Left cardiac atrium (tissue), 4 donors: ENCODE results near the gene KCNH1. TPM values are rescaled to one million over a fixed set of nuclear protein-coding genes. Genes with fewer than 3 reads are reported as not detected.

ENCODE experiments used
- ATAC-seq, 2 donors: fragments of 200-7000 bp; cut with Tn5 transposase; one replicate each; pipeline ENCODE4 v1.9.1; 2020; ENCODE audit warnings: mild to moderate bottlenecking in 2 of 2, moderate library complexity in 2 of 2
- DNase-seq: peaks from one replicate; pipeline ENCODE4 v3.0.0-alpha.2; 2020
- intact Hi-C, 2 donors: fragments of 100-400 bp; cut with DNase I; formaldehyde crosslinking; loops; one replicate each; pipeline versions ENCODE4 v1.14.1 to v1.15.1; 2022 to 2023
- long read RNA-seq: library from polyadenylated mRNA; unstranded; transcript quantifications from one replicate; pipeline ENCODE4 v2.0.0, GENCODE V29; 2021
- total RNA-seq, 2 donors: library from RNA; stranded (reverse); fragmentation: NEBNext Ultra II Directional; extraction: Animal tissue kit (Norgen Biotek cat#: 25700); gene quantifications; one replicate each; pipeline ENCODE4 v1.2.1, GENCODE V29; 2021
- donor health status: DM: no; HTN: yes; CAD: no.
- donor health status: DM: no; HTN: yes; CAD: no; lungs with severe emphysema.
- donor health status: DM: yes; HTN: yes; CAD: no.
- donor health status: Dilated cardiomyopathy.

The KCNH1 gene
- under 1 TPM in 1 of 2 donors, not detected in 1; 0.15 TPM for total RNA-seq
- long read RNA-seq, result 0 reads

- ATAC-seq (peak; percentile 97 to 99), DNase-seq (peak; percentile 78)
- intact Hi-C loops, result loop anchor here (2.0 to 10.0 kb wide), 7 partner anchors 422 to 729 kb away; no protein-coding TSS in a partner anchor
Observed at GRCh38 chr1:211133836-211134669, at the start of gene KCNH1. KCNH1 (minus strand) TSS chr1:211134148; CDS start chr1:211133945, 203 bp downstream.

GRCh38 chr1:211182746-211183145 is 48.8 kb upstream of the KCNH1 start:
- no peak for DNase-seq
- no peak for ATAC-seq
- intact Hi-C loops, result no loop called here

GRCh38 chr1:211174375-211174774 is 40.4 kb upstream of the KCNH1 start:
- DNase-seq (no peak), ATAC-seq (peak in 1 of 2 donors; percentile 33)
- intact Hi-C loops, result no loop called here

GRCh38 chr1:211172657-211173056 is 38.7 kb upstream of the KCNH1 start:
- ATAC-seq, result no peak
- intact Hi-C loops, result no loop called here
- DNase-seq, result no peak

- intact Hi-C loops, result no loop called here
- DNase-seq, result no peak
- no peak for ATAC-seq
Observed at GRCh38 chr1:211169353-211169752, 35.4 kb upstream of the KCNH1 start.

GRCh38 chr1:211158866-211159265 is 24.9 kb upstream of the KCNH1 start:
- DNase-seq, result no peak
- intact Hi-C loops, result no loop called here
- no peak for ATAC-seq

- intact Hi-C loops, result no loop called here
- DNase-seq, result no peak
- no peak for ATAC-seq
Observed at GRCh38 chr1:211155040-211155439, 21.1 kb upstream of the KCNH1 start.

GRCh38 chr1:211153932-211154331 is 20.0 kb upstream of the KCNH1 start:
- DNase-seq (no peak), ATAC-seq (no peak)
- intact Hi-C loops, result no loop called here

- no peak for DNase-seq
- no peak for ATAC-seq
- intact Hi-C loops, result no loop called here
Observed at GRCh38 chr1:211148366-211148765, 14.4 kb upstream of the KCNH1 start.

GRCh38 chr1:211145944-211146343 is 12.0 kb upstream of the KCNH1 start:
- no peak for DNase-seq
- ATAC-seq, result no peak
- intact Hi-C loops, result no loop called here

- peak; percentile 34 to 66 for ATAC-seq
- intact Hi-C loops, result loop anchor here (2.0 to 10.0 kb wide), 4 partner anchors 551 to 731 kb away; no protein-coding TSS in a partner anchor
- DNase-seq, result no peak
Observed at GRCh38 chr1:211135342-211135950, 1.5 kb upstream of the KCNH1 start.

- peak; percentile 28 to 32 for ATAC-seq
- peak; percentile 18 for DNase-seq
- intact Hi-C loops, result loop anchor here (5.0 to 10.0 kb wide), 4 partner anchors 421 to 729 kb away; no protein-coding TSS in a partner anchor
Observed at GRCh38 chr1:211133393-211133835, 534 bp downstream of the KCNH1 start.

GRCh38 chr1:211132721-211133392 is 1.1 kb downstream of the KCNH1 start:
- intact Hi-C loops, result loop anchor here (5.0 to 10.0 kb wide), 4 partner anchors 421 to 728 kb away; no protein-coding TSS in a partner anchor
- ATAC-seq (no peak), DNase-seq (no peak)

GRCh38 chr1:211129776-211130175 is 4.2 kb downstream of the KCNH1 start:
- intact Hi-C loops, result loop anchor here (5.0 to 10.0 kb wide), 4 partner anchors 417 to 725 kb away; no protein-coding TSS in a partner anchor
- ATAC-seq (no peak), DNase-seq (no peak)

GRCh38 chr1:211127166-211127565 is 6.8 kb downstream of the KCNH1 start:
- ATAC-seq (no peak), DNase-seq (no peak)
- intact Hi-C loops, result no loop called here

GRCh38 chr1:211126622-211127021 is 7.3 kb downstream of the KCNH1 start:
- DNase-seq (no peak), ATAC-seq (no peak)
- intact Hi-C loops, result no loop called here

GRCh38 chr1:211118407-211119102 is 15.4 kb downstream of the KCNH1 start:
- peak in 1 of 2 donors; percentile 51 for ATAC-seq
- DNase-seq, result no peak

GRCh38 chr1:211114446-211114845 is 19.5 kb downstream of the KCNH1 start:
- intact Hi-C loops, result no loop called here
- no peak for ATAC-seq
- DNase-seq, result no peak

More at GRCh38 chr1:211118407-211119102, 15.4 kb downstream of the KCNH1 start:
- intact Hi-C loops, result no loop called here

GRCh38 chr1:211113566-211113965 is 20.4 kb downstream of the KCNH1 start:
- DNase-seq (no peak), ATAC-seq (no peak)
- intact Hi-C loops, result no loop called here
